Esophagus muscularis mucosa (tissue), 4 donors: ENCODE results near the gene POLR3B. TPM values are rescaled to one million over a fixed set of nuclear protein-coding genes. Genes with fewer than 3 reads are reported as not detected.
A peak's percentile ranks its signal among the peaks of the same experiment; 100 is the strongest.

Experiments used
- DNase-seq: peaks from one replicate; pipeline ENCODE4 v3.0.0-alpha.2; 2017; ENCODE audit errors: extremely low spot score
- H3K27ac ChIP-seq, 4 donors: fragments of 200-600 bp; sonication (generic); replicated peaks in 1 of 4; 1 replicate in 3 of 4; 2 replicates in 1 of 4; pipeline ENCODE4 v1.5.1; 2016 to 2019; ENCODE audit warnings: mild to moderate bottlenecking in 1 of 4
- H3K27me3 ChIP-seq, 4 donors: fragments of 200-600 bp; sonication (generic); one replicate each; pipeline versions ENCODE4 v1.5.1 to v1.6.0; 2016 to 2019
- H3K36me3 ChIP-seq, 4 donors: fragments of 200-600 bp; sonication (generic); one replicate each; pipeline ENCODE4 v1.5.1; 2016 to 2019
- H3K4me1 ChIP-seq, 4 donors: fragments of 200-600 bp; sonication (generic); one replicate each; pipeline ENCODE4 v1.5.1; 2016 to 2019
- H3K4me3 ChIP-seq, 4 donors: fragments of 200-600 bp; sonication (generic); 1 replicate in 2 of 4; 2 replicates in 2 of 4; pipeline ENCODE4 v1.5.1; 2016 to 2019; ENCODE audit warnings: mild to moderate bottlenecking in 4 of 4, moderate library complexity in 1 of 4
- H3K9me3 ChIP-seq, 4 donors: fragments of 200-600 bp; sonication (generic); 1 replicate in 3 of 4; 2 replicates in 1 of 4; pipeline ENCODE4 v1.5.1; 2016 to 2019
- CTCF ChIP-seq, 3 experiments: fragments of 200-600 bp in 2 of 3; fragments of 450-650 bp in 1 of 3; sonication (generic) in 2 of 3; IDR thresholded peaks; one replicate each; pipeline ENCODE4 v1.5.1; 2017 to 2019; ENCODE audit warnings: antibody characterized with exemption in 3 of 3, mild to moderate bottlenecking in 2 of 3, moderate library complexity in 1 of 3
- EP300 ChIP-seq: sonication (generic); formaldehyde crosslinking; IDR thresholded peaks from one replicate; pipeline ENCODE4 v1.6.1; 2017; ENCODE audit warnings: antibody characterized with exemption
- POLR2A ChIP-seq: fragments of 450-650 bp; IDR thresholded peaks from one replicate; pipeline ENCODE4 v1.6.1; 2017; ENCODE audit warnings: antibody characterized with exemption, moderate library complexity, mild to moderate bottlenecking, low read depth
- POLR2AphosphoS5 ChIP-seq, 2 donors: sonication (generic); formaldehyde crosslinking; IDR thresholded peaks; one replicate each; pipeline ENCODE4 v1.6.1; 2017; ENCODE audit warnings: antibody characterized with exemption in 2 of 2
- WGBS: methylation state at CpG from one replicate; pipeline ENCODE4 v1.1.5; 2018; 5-methylcytosine and 5-hydroxymethylcytosine counted together
- intact Hi-C: fragments of 100-400 bp; cut with DNase I; formaldehyde crosslinking; loops from one replicate; pipeline ENCODE4 v1.15.1; 2023
- total RNA-seq, 4 donors: library from RNA; depleted of rRNA; stranded (reverse); fragments of >200 nt; gene quantifications; one replicate each; pipeline versions ENCODE4 v1.1.0 to v1.2.1, GENCODE V29; 2016

The POLR3B gene
- total RNA-seq, 4 donors from 2014 or later = 4.2 to 6.1 (median 5.3) TPM

DNA sequence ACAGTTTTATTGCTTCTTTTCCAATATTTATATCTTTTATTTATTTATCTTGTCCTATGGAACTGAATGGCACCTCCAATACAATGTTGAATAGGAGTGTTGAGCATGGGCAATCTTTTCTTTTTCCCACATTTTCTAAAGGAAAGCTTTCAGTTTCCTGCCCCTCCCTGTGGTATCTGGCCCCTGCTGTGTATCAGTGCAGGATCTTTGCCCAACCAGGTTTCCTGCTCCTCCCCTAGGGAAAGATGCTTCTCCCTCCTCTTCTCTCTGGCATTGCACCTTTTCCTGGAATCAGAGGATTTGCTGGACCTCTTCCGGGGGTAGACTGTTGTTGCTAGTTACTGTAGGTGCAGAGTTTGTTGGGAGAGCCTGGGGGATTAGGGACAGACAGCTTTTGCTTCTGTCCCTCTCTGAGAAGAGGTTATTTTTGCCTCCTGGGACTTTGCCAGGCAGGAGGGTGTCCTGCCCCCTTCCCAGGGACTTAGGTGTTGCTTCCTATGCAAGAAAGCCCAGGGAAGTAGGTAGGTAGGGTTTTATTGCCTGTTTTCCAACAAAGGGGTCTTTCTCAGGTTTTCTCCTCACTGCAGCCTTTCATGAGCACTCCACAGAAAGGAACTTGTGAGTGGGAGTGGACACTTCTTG is 67.6 kb downstream of the POLR3B start:
- peaks cover 14 to 20% (median 17%) of the 10 kb centered on the region in 4 donors for H3K4me1 ChIP-seq
- H3K27me3 ChIP-seq = no peaks in the 10 kb centered on the region
- intact Hi-C loops = no loop called here
- WGBS = 75% methylated on average over 1 of the region's 1 CpG
- no peak overlapping the region for H3K27ac ChIP-seq
- H3K9me3 ChIP-seq = no peaks in the 10 kb centered on the region
- no peak for DNase-seq
- peaks cover 0 to 2% (median 0%) of the 10 kb centered on the region in 4 donors for H3K36me3 ChIP-seq
- TF ChIP-seq POLR2A = no peak
- no peak for TF ChIP-seq EP300
- no peak for TF ChIP-seq CTCF (IDR thresholded peaks at IDR 0.05)
- H3K4me3 ChIP-seq = no peak overlapping the region

GRCh38 chr12:106427917-106428316 is 70.4 kb downstream of the POLR3B start:
- no peaks in the 10 kb centered on the region for H3K9me3 ChIP-seq
- H3K4me3 ChIP-seq = no peak overlapping the region
- H3K27me3 ChIP-seq = no peaks in the 10 kb centered on the region
- DNase-seq = no peak
- WGBS = 40% methylated on average over 1 of the region's 1 CpG
- intact Hi-C loops = no loop called here
- H3K36me3 ChIP-seq = peaks cover 0 to 17% (median 0%) of the 10 kb centered on the region in 4 donors
- TF ChIP-seq POLR2A (no peak), CTCF (IDR thresholded peaks at IDR 0.05) (no peak), EP300 (no peak), POLR2AphosphoS5 (IDR thresholded peaks at IDR 0.05) (no peak)
- H3K4me1 ChIP-seq = peaks cover 14 to 20% (median 17%) of the 10 kb centered on the region in 4 donors
- H3K27ac ChIP-seq = peak overlapping the region in 1 of 4 donors; percentile 1

GRCh38 chr12:106428384-106428783 is 70.8 kb downstream of the POLR3B start:
- intact Hi-C loops = no loop called here
- Histone ChIP-seq H3K27me3 (no peaks in the 10 kb centered on the region), H3K27ac (peak overlapping the region in 1 of 4 donors; percentile 1), H3K4me1 (peaks cover 14 to 20% (median 17%) of the 10 kb centered on the region in 4 donors), H3K36me3 (peaks cover 0 to 19% (median 1%) of the 10 kb centered on the region in 4 donors), H3K4me3 (no peak overlapping the region), H3K9me3 (no peaks in the 10 kb centered on the region)
- no peak for DNase-seq
- TF ChIP-seq POLR2AphosphoS5 (IDR thresholded peaks at IDR 0.05) = no peak
- no peak for TF ChIP-seq POLR2A
- WGBS = 39% methylated on average over 2 of the region's 2 CpGs

DNA sequence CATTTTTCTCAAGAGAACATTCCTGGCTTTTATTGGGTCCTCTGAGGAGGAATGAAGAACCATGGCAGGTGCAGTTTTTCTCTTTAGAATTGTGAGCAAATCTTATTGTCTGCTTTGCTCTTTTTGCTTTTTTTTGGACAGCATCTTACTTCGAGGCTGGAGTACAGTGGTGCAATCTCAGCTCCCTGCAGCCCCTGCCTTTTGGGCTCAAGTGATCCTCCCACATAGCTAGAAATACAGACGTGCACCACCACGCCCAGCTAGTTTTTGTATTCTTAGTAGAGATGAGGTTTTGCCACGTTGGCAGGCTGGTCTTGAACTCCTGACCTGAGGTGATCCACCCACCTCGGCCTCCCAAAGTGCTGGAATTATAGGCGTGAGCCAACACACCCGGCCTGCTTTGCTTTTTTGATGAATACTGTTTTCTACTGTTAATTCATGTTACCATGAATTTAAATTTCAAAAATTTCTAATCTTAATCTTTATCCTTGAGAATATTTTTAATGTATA is 71.5 kb downstream of the POLR3B start:
- intact Hi-C loops = no loop called here
- H3K9me3 ChIP-seq = no peaks in the 10 kb centered on the region
- no peaks in the 10 kb centered on the region for H3K27me3 ChIP-seq
- WGBS = 74% methylated on average over 7 of the region's 7 CpGs
- peaks cover 14 to 20% (median 17%) of the 10 kb centered on the region in 4 donors for H3K4me1 ChIP-seq
- no peak for DNase-seq
- H3K36me3 ChIP-seq = peaks cover 0 to 23% (median 5%) of the 10 kb centered on the region in 4 donors
- TF ChIP-seq CTCF (IDR thresholded peaks at IDR 0.05) (no peak), EP300 (no peak), POLR2A (no peak), POLR2AphosphoS5 (IDR thresholded peaks at IDR 0.05) (no peak)
- no peak overlapping the region for H3K4me3 ChIP-seq
- H3K27ac ChIP-seq = no peak overlapping the region

DNA sequence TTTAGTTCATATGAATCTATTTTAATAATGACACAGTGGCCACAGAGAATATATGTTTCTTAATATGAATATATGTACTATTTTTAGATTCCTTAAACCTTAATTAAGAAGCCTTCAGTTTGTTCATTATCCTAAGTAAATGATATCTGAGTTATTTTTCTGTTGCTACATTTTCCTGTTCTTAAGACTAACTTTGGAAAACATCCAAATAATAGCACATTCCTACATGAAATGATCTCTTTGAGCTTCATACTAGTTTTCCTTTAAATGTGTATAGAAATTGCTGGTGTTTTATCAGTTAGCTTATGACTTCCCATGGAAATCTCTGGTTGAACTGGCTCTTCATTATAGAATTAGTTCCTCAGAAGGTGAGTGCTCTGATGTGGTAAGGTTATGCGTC is 72.1 kb downstream of the POLR3B start:
- WGBS = 100% methylated on average over 1 of the region's 1 CpG
- intact Hi-C loops = no loop called here
- no peak for TF ChIP-seq EP300
- TF ChIP-seq POLR2AphosphoS5 (IDR thresholded peaks at IDR 0.05) = no peak
- TF ChIP-seq POLR2A = no peak
- TF ChIP-seq CTCF (IDR thresholded peaks at IDR 0.05) = no peak

More for the DNA sequence above, 72.1 kb downstream of the POLR3B start:
- Histone ChIP-seq H3K27ac (no peak overlapping the region), H3K9me3 (no peaks in the 10 kb centered on the region), H3K4me1 (peaks cover 14 to 20% (median 17%) of the 10 kb centered on the region in 4 donors), H3K36me3 (peaks cover 3 to 28% (median 7%) of the 10 kb centered on the region in 4 donors), H3K4me3 (no peak overlapping the region), H3K27me3 (no peaks in the 10 kb centered on the region)
- DNase-seq = no peak
